ENCODE results near the gene CELF2. TPM values are rescaled to one million over a fixed set of nuclear protein-coding genes. Genes with fewer than 3 reads are reported as not detected.

The CELF2 gene
- total and polyA plus RNA-seq, 2 of the 4 experiments (the other 2 are of a cell fraction): 3.5 to 6.6 TPM

- Histone ChIP-seq H4K91ac (ENCODE audit: insufficient read depth, low read depth, low read length) (no peak overlapping the region), H3K4ac (ENCODE audit: low read depth, low read length) (no peak overlapping the region), H3K9me1 (ENCODE audit: insufficient read depth, low read length) (0 out of 2 replicates have a peak, but pooled peaks cover 4% of the 10 kb centered on the region), H3K14ac (replicated peaks; ENCODE audit: low read depth, low read length) (no peak overlapping the region), H3K4me3 (ENCODE audit: insufficient read depth, low read depth, low read length) (no peak overlapping the region), H3K27me3 (ENCODE audit: control insufficient read depth, insufficient read depth, low read length) (peaks cover 3% of the 10 kb centered on the region; the same call in 1 of the 2 replicates), H3K36me3 (ENCODE audit: control insufficient read depth, insufficient read depth, low read length) (no peaks in the 10 kb centered on the region), H3K79me1 (ENCODE audit: low read depth in 1 of 2, low read length in 2 of 2) (no peaks in the 10 kb centered on the region), H2BK20ac (ENCODE audit: low read depth, low read length) (no peak overlapping the region), H3K18ac (ENCODE audit: low read depth, low read length) (no peak overlapping the region), H3K9ac (ENCODE audit: low read depth, low read length) (no peak overlapping the region), H2BK5ac (ENCODE audit: low read depth, low read length, poor library complexity, severe bottlenecking) (no peak overlapping the region), H2AK5ac (ENCODE audit: low read depth, low read length) (no peak overlapping the region), H3K9me3 (ENCODE audit: control insufficient read depth, insufficient read depth, low read length) (no peaks in the 10 kb centered on the region), H2BK120ac (ENCODE audit: low read depth, low read length) (no peak overlapping the region), H2AFZ (replicated peaks; ENCODE audit: low read length, poor library complexity) (no peak overlapping the region), H4K5ac (ENCODE audit: low read depth, low read length) (no peak overlapping the region), H3K4me2 (ENCODE audit: low read depth, low read length) (no peak overlapping the region), H2BK15ac (ENCODE audit: low read depth, low read length) (no peak overlapping the region), H4K8ac (ENCODE audit: low read depth in 2 of 2, low read length in 2 of 2) (no peak overlapping the region), H4K20me1 (ENCODE audit: insufficient read depth, low read length) (no peaks in the 10 kb centered on the region), H3K56ac (ENCODE audit: extremely low read depth, insufficient read depth, low read length) (no peak overlapping the region), H3K4me1 (ENCODE audit: control insufficient read depth, insufficient read depth, low read length) (peaks cover 3% of the 10 kb centered on the region; the same call in 1 of the 2 replicates), H3K23ac (ENCODE audit: low read depth, low read length) (no peak overlapping the region), H2AK9ac (replicated peaks; ENCODE audit: low read depth, low read length, poor library complexity) (no peak overlapping the region), H3K27ac (ENCODE audit: insufficient read depth, low read length) (no peak overlapping the region)
- 100% methylated on average over 1 of the region's 10 CpGs; no CpG with 5 or more reads in 1 of the 2 experiments for WGBS, 2 experiments (ENCODE audit: extremely low coverage in 2 of 2, insufficient read length in 1 of 2)
- DNase-seq (no peak), ATAC-seq (ENCODE audit: low read depth) (no peak)
- CTCF ChIA-PET: no interaction called here
- BruUV-seq (replicated peaks): no TSS peak
- in situ Hi-C loops (cut with MboI; ENCODE audit: low sequenced_read_pairs): no loop called here
- intact Hi-C loops (cut with micrococcal nuclease): no loop called here
- dilution Hi-C loops (cut with HindIII; ENCODE audit: low sequenced_read_pairs, unreplicated experiment): no loop called here
- TF ChIP-seq ELK1 (IDR thresholded peaks at IDR 0.05; ENCODE audit: borderline replicate concordance, low read depth, low read length) (no peak), NFE2L2 (IDR thresholded peaks at IDR 0.05; ENCODE audit: low read depth, low read length) (no peak), USF2 (IDR thresholded peaks at IDR 0.05; ENCODE audit: low read depth, low read length) (no peak), BHLHE40 (IDR thresholded peaks at IDR 0.05; ENCODE audit: low read depth, low read length) (no peak), MAZ (IDR thresholded peaks at IDR 0.05; ENCODE audit: borderline replicate concordance, low read depth, low read length) (no peak), MAFK (IDR thresholded peaks at IDR 0.05; ENCODE audit: low read depth, low read length) (no peak), RFX5 (IDR thresholded peaks at IDR 0.05; ENCODE audit: low read depth, low read length) (no peak), RAD21 (IDR thresholded peaks at IDR 0.05; ENCODE audit: low read length) (no peak), CHD1 (IDR thresholded peaks at IDR 0.05; ENCODE audit: low read depth, low read length) (no peak), RCOR1 (IDR thresholded peaks at IDR 0.05; ENCODE audit: insufficient replicate concordance, low read length) (no peak), MXI1 (IDR thresholded peaks at IDR 0.05; ENCODE audit: borderline replicate concordance, low read depth, low read length) (no peak), CTCF (conservative IDR thresholded peaks at IDR 0.05; ENCODE audit: low read depth, low read length) (no peak), SMC3 (IDR thresholded peaks at IDR 0.05; ENCODE audit: low read depth, low read length) (no peak), FOS (IDR thresholded peaks at IDR 0.05; ENCODE audit: low read depth, low read length) (no peak), CEBPB (IDR thresholded peaks at IDR 0.05; ENCODE audit: low read depth, low read length) (no peak)
- POLR2A ChIA-PET (ENCODE audit: unreplicated experiment): no interaction called here
Observed at GRCh38 chr10:11162828-11163599, 145.3 kb downstream of the CELF2 start.
